T-cell (primary cell): ENCODE data around the gene IL9. TPM values are rescaled to one million over a fixed set of nuclear protein-coding genes. Genes with fewer than 3 reads are reported as not detected.

ENCODE experiments used
- ATAC-seq, 4 experiments: fragments of 200-7000 bp in 3 of 4; fragments of 150-1000 bp in 1 of 4; cut with Tn5 transposase; replicated peaks in 1 of 4; 1 replicate in 3 of 4; 2 replicates in 1 of 4; pipeline ENCODE4 v1.10.0; 2021; ENCODE audit warnings: moderate library complexity in 3 of 4, mild to moderate bottlenecking in 2 of 4, moderate number of reproducible peaks in 1 of 4
- CTCF ChIA-PET, 2 donors: fragments of 300-600 bp; sonication (Branson Sonifier 250); formaldehyde crosslinking; loops; one replicate each; lab custom pipeline; 2022; ENCODE audit warnings: antibody characterized with exemption in 2 of 2; lab: Charles Lee
- POLR2A ChIA-PET, 2 donors: fragments of 300-600 bp; sonication (Branson Sonifier 250); formaldehyde crosslinking; loops; one replicate each; lab custom pipeline; 2022; ENCODE audit warnings: antibody characterized with exemption in 2 of 2; lab: Charles Lee
- DNase-seq, 35 experiments: peaks; one replicate each; pipeline versions ENCODE4 v3.0.0 to v3.0.0-alpha.2; 2013 to 2023
- H3K27ac ChIP-seq: one replicate; pipeline ENCODE4 v1.5.1; 2013; ENCODE audit warnings: low read length
- H3K27me3 ChIP-seq, 2 experiments: replicated peaks in 1 of 2; 1 replicate in 1 of 2; 2 replicates in 1 of 2; pipeline versions ENCODE4 v1.6.1 to v1.7.0; 2013; ENCODE audit warnings: low read length in 1 of 2, mixed read lengths in 1 of 2; ENCODE audit not compliant: control insufficient read depth in 2 of 2, insufficient read depth in 2 of 2; ENCODE audit errors: extremely low read depth in 1 of 2
- H3K36me3 ChIP-seq, 2 donors: 1 replicate in 1 of 2; 2 replicates in 1 of 2; pipeline versions ENCODE4 v1.6.1 to v1.7.0; 2013; ENCODE audit warnings: low read length in 1 of 2; ENCODE audit not compliant: control insufficient read depth in 2 of 2, insufficient read depth in 1 of 2; ENCODE audit errors: extremely low read depth in 1 of 2
- H3K4me1 ChIP-seq, 2 experiments: 1 replicate in 1 of 2; 2 replicates in 1 of 2; pipeline versions ENCODE4 v1.6.1 to v1.7.0; 2013; ENCODE audit warnings: low read length in 2 of 2, mixed read lengths in 1 of 2; ENCODE audit not compliant: insufficient read depth in 2 of 2, control insufficient read depth in 1 of 2; ENCODE audit errors: extremely low read depth in 1 of 2
- H3K4me3 ChIP-seq, 2 donors: 1 replicate in 1 of 2; 2 replicates in 1 of 2; pipeline versions ENCODE4 v1.5.1 to v1.7.0; 2013; ENCODE audit warnings: mild to moderate bottlenecking in 2 of 2, low read length in 1 of 2, moderate library complexity in 1 of 2; ENCODE audit not compliant: control insufficient read depth in 1 of 2; ENCODE audit errors: extremely low read depth in 1 of 2
- H3K9me3 ChIP-seq: 2 replicates; pipeline ENCODE4 v1.7.0; 2013
- H3K27ac Mint-ChIP-seq, 2 donors: one replicate each; pipeline ENCODE4 v1.8.0; 2020 to 2021; ENCODE audit warnings: mild to moderate bottlenecking in 2 of 2, mixed read lengths in 2 of 2
- H3K27me3 Mint-ChIP-seq, 2 donors: one replicate each; pipeline ENCODE4 v1.8.0; 2021 to 2022; ENCODE audit warnings: mixed read lengths in 2 of 2
- H3K36me3 Mint-ChIP-seq: one replicate; pipeline ENCODE4 v1.8.0; 2021; ENCODE audit warnings: mixed read lengths
- H3K4me1 Mint-ChIP-seq, 3 donors: one replicate each; pipeline ENCODE4 v1.8.0; 2020 to 2022; ENCODE audit warnings: mixed read lengths in 3 of 3, mild to moderate bottlenecking in 1 of 3
- H3K4me3 Mint-ChIP-seq, 3 donors: one replicate each; pipeline ENCODE4 v1.8.0; 2020 to 2022; ENCODE audit warnings: mild to moderate bottlenecking in 3 of 3, mixed read lengths in 3 of 3, moderate library complexity in 3 of 3
- H3K9me3 Mint-ChIP-seq, 3 donors: one replicate each; pipeline ENCODE4 v1.8.0; 2020 to 2022; ENCODE audit warnings: mixed read lengths in 3 of 3
- WGBS: methylation state at CpG from one replicate; pipeline ENCODE4 v1.1.5; 2013; ENCODE audit warnings: missing lambda C conversion rate; ENCODE audit not compliant: insufficient coverage; 5-methylcytosine and 5-hydroxymethylcytosine counted together
- total RNA-seq, 35 experiments: library from RNA in 6 of 35; stranded (reverse) in 6 of 35; fragments of 120-200 nt in 1 of 35; gene quantifications; one replicate each; pipeline versions ENCODE4 v1.2.1 to v1.2.4 and lab custom pipeline; 2013 to 2026

The IL9 gene
- total RNA-seq, 5 donors from 2014 or later (not counting 1 experiment from before 2014, with no cell fraction given): not detected

DNA sequence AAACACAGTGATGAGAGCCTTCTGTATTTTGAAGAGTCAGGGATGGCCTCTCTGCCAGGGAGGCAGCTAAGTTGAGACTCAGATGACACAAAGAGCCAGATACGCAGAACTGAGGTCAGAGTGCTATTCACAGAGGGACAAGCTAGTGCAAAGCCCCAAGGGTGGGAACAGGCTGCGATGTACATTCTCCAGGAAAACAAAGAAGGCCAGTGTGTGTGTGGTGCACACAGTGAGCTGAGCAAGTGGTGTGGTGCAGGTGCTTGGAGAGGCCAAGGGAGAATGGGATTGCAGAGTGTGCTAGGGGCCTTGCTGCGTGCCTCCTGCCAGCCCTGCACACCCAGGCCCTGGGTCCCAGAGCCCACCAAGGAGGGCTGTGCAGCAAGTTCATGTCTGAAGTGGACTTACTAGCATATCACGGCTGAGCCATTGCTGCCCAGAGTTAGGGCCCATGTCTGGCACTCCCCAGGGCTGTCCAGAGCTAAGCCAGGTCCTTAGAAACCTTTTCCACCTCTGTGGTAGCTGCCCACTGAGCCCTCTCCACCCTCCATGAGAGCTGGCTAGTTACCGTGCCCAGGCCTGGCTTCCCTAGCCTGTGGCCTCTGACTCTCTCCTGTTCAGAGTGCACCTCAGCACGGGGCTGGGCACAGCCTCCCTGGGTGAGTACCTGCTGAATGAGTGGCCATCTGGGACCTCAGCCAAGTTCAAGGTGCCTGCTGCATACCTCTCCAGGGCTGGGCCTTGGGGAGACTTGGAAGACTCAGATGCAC, 51.9 kb downstream of the IL9 start:
- ChIA-PET POLR2A (no interaction called here), CTCF (no interaction called here)
- H3K4me3 ChIP-seq: no peak overlapping the region
- H3K9me3 ChIP-seq: no peaks in the 10 kb centered on the region
- H3K4me3 Mint-ChIP-seq: no peak overlapping the region
- H3K36me3 ChIP-seq: no peaks in the 10 kb centered on the region
- no peaks in the 10 kb centered on the region for H3K36me3 Mint-ChIP-seq
- 76% methylated on average over 6 of the region's 6 CpGs for WGBS
- H3K4me1 ChIP-seq: no peaks in the 10 kb centered on the region
- H3K27ac ChIP-seq: no peak overlapping the region
- DNase-seq (no peak), ATAC-seq (no peak)
- peaks cover 4 to 15% of the 10 kb centered on the region in 2 donors for H3K27me3 Mint-ChIP-seq
- no peaks in the 10 kb centered on the region for H3K9me3 Mint-ChIP-seq
- peaks cover 0 to 13% of the 10 kb centered on the region in 2 experiments for H3K27me3 ChIP-seq
- H3K27ac Mint-ChIP-seq: no peak overlapping the region
- H3K4me1 Mint-ChIP-seq: no peaks in the 10 kb centered on the region

DNA sequence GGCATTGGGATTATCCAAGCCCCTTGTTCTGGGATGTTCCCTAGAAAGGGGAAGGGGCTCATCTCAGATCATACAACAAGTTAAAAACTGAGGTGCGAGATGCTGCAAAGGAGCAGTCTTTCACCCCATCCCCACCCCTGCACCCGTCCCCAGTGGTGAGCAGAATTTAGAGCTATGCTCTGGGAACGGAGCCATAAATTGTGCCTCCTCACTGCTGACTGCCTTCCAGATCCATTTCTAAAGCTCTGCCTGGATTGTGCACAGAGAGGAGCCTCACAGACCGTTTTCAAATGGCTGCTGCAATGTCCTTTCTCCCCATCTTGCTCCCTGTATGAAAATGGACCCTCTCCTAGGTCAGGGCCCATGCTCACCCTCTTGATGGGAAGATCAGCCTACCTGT, 52.9 kb downstream of the IL9 start:
- no peak for DNase-seq
- peaks cover 4 to 17% of the 10 kb centered on the region in 2 donors for H3K27me3 Mint-ChIP-seq
- no peak overlapping the region for H3K27ac Mint-ChIP-seq
- Histone ChIP-seq H3K27me3 (peaks cover 0 to 18% of the 10 kb centered on the region in 2 experiments), H3K4me3 (no peak overlapping the region), H3K9me3 (no peaks in the 10 kb centered on the region), H3K27ac (no peak overlapping the region), H3K4me1 (no peaks in the 10 kb centered on the region), H3K36me3 (no peaks in the 10 kb centered on the region)
- POLR2A ChIA-PET: no interaction called here
- H3K4me3 Mint-ChIP-seq: no peak overlapping the region
- ATAC-seq: no peak
- 69% methylated on average over 3 of the region's 4 CpGs for WGBS
- peaks cover 0 to 4% (median 0%) of the 10 kb centered on the region in 3 donors for H3K9me3 Mint-ChIP-seq
- CTCF ChIA-PET: no interaction called here
- no peaks in the 10 kb centered on the region for H3K4me1 Mint-ChIP-seq
- no peaks in the 10 kb centered on the region for H3K36me3 Mint-ChIP-seq

Other genes with a start within 250 kb of the IL9 start
- not detected for gene SLC25A48, start 61.2 kb downstream of the IL9 start, total RNA-seq
- not detected for gene LECT2, start 59.1 kb upstream of the IL9 start, total RNA-seq
- 1 to 10 TPM; 1.9 to 5.1 (median 2.9) TPM for gene TGFBI, start 133.1 kb upstream of the IL9 start, total RNA-seq
- 10 to 100 TPM in 3 of 5 donors, 1 to 10 TPM in 2; 8.7 to 24.2 (median 18.4) TPM for gene SMAD5, start 237.0 kb upstream of the IL9 start, total RNA-seq